Spleen (tissue), 11 donors: ENCODE data around the gene EEF2. TPM values are rescaled to one million over a fixed set of nuclear protein-coding genes. Genes with fewer than 3 reads are reported as not detected.
A peak's percentile ranks its signal among the peaks of the same experiment; 100 is the strongest.

ENCODE experiments used
- DNase-seq: peaks from one replicate; pipeline ENCODE4 v3.0.0-alpha.2; 2020
- H3K27ac ChIP-seq, 8 donors: fragments of 200-600 bp; sonication (generic) in 7 of 8; 1 replicate in 4 of 8; 2 replicates in 4 of 8; pipeline versions ENCODE4 v1.5.0 to v1.8.0; 2016 to 2021; ENCODE audit warnings: inconsistent platforms in 4 of 8, mild to moderate bottlenecking in 4 of 8, moderate library complexity in 1 of 8
- H3K27me3 ChIP-seq, 7 donors: fragments of 200-600 bp; sonication (generic) in 6 of 7; replicated peaks in 1 of 7; 1 replicate in 4 of 7; 2 replicates in 3 of 7; pipeline versions ENCODE4 v1.5.0 to v1.8.0; 2016 to 2021; ENCODE audit warnings: inconsistent platforms in 3 of 7, mild to moderate bottlenecking in 1 of 7
- H3K36me3 ChIP-seq, 6 donors: fragments of 200-600 bp; sonication (generic) in 5 of 6; 1 replicate in 4 of 6; 2 replicates in 2 of 6; pipeline versions ENCODE4 v1.5.0 to v1.8.0; 2016 to 2021; ENCODE audit warnings: inconsistent platforms in 2 of 6
- H3K4me1 ChIP-seq, 6 donors: fragments of 200-600 bp; sonication (generic) in 5 of 6; 1 replicate in 3 of 6; 2 replicates in 3 of 6; pipeline versions ENCODE4 v1.5.0 to v1.8.0; 2016 to 2021; ENCODE audit warnings: inconsistent platforms in 3 of 6
- H3K4me3 ChIP-seq, 8 donors: fragments of 200-600 bp; sonication (generic) in 7 of 8; 1 replicate in 4 of 8; 2 replicates in 4 of 8; pipeline versions ENCODE4 v1.5.0 to v1.8.0; 2016 to 2021; ENCODE audit warnings: inconsistent platforms in 4 of 8, mild to moderate bottlenecking in 4 of 8, moderate library complexity in 2 of 8
- H3K9me3 ChIP-seq, 8 donors: fragments of 200-600 bp; sonication (generic) in 7 of 8; 1 replicate in 4 of 8; 2 replicates in 4 of 8; pipeline versions ENCODE4 v1.5.0 to v1.8.0; 2016 to 2021; ENCODE audit warnings: inconsistent platforms in 4 of 8
- POLR2A ChIP-seq, 3 donors: fragments of 450-650 bp; IDR thresholded peaks; one replicate each; pipeline ENCODE4 v1.5.1; 2017; ENCODE audit warnings: antibody characterized with exemption in 3 of 3, mild to moderate bottlenecking in 1 of 3
- POLR2AphosphoS5 ChIP-seq, 3 donors: sonication (generic); formaldehyde crosslinking; IDR thresholded peaks; one replicate each; pipeline ENCODE4 v1.5.1; 2017; ENCODE audit warnings: antibody characterized with exemption in 3 of 3
- WGBS, 5 donors: extraction: QIAGEN DNeasy Blood & Tissue Kit in 3 of 5; methylation state at CpG; one replicate each; pipeline versions ENCODE4 v1.1.5 to v1.1.7; 2013 to 2018; 5-methylcytosine and 5-hydroxymethylcytosine counted together
- intact Hi-C: fragments of 100-400 bp; cut with DNase I; formaldehyde crosslinking; loops from one replicate; pipeline ENCODE4 v1.15.0; 2023; ENCODE audit warnings: low total_unique reads
- polyA plus RNA-seq, 3 donors: library from polyadenylated mRNA; stranded (reverse); fragments of 200-250 nt; gene quantifications; one replicate each; pipeline ENCODE4 v1.2.1, GENCODE V29; 2013
- total RNA-seq, 7 donors: library from RNA; depleted of rRNA in 3 of 7; stranded (reverse); fragments of >200 nt in 3 of 7; fragmentation: NEBNext Ultra II Directional in 4 of 7; extraction: Animal tissue kit (Norgen Biotek cat#: 25700) in 4 of 7; gene quantifications; one replicate each; pipeline versions ENCODE4 v1.1.0 to v1.2.1, GENCODE V29; 2016 to 2021
- TF ChIP-seq, protein P1 (sequence below), 11 experiments: fragments of 200-600 bp in 7 of 11; fragments of 450-650 bp in 4 of 11; sonication (generic) in 4 of 11; IDR thresholded peaks in 8 of 11; conservative IDR thresholded peaks in 3 of 11; 1 replicate in 7 of 11; 2 replicates in 4 of 11; pipeline versions ENCODE4 v1.4.0 to v1.8.0; 2016 to 2021; ENCODE audit warnings: antibody characterized with exemption in 11 of 11, inconsistent platforms in 4 of 11, mild to moderate bottlenecking in 1 of 11
- donor health status: healthy with polysubstance abuse.
- donor health status: DM: no; HTN: no; CAD: no; lungs with moderate emphysema.
- donor health status: DM: no; HTN: no; CAD: no.
- donor health status: Bipolar disorder and iron deficiency.
- donor health status: healthy.
- donor health status: DM: no; HTN: no; CAD: no.
- donor health status: DM: yes; HTN: yes; CAD: no.

Gene EEF2
- total and polyA plus RNA-seq, 10 donors, result 565 to 1,961 (median 1,262) TPM

DNA sequence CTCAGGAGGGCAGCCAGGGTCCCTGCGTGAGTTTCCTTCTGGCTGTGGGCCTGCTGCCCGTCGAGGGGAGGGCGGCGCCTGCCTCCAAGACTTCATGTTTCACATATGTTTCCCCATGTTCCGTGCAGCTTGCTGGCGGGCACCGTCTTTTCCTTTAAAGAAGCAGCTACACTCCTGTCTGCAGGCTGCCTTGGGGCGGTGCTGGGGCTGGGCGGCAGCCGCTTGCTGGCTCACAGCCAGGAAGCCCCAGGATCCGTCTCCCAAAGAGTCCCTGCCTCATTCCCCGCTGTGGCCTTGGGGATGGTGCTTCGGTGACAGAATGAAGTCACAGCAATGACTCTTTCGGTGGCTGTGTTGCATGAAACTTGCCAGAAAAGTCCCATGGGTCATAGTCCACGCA is 47.2 kb upstream of the EEF2 start:
- Histone ChIP-seq H3K27me3 (no peaks in the 10 kb centered on the region), H3K36me3 (peaks cover 0 to 95% (median 68%) of the 10 kb centered on the region in 6 donors), H3K27ac (no peak overlapping the region), H3K4me3 (no peak overlapping the region), H3K9me3 (no peaks in the 10 kb centered on the region), H3K4me1 (peaks cover 0 to 4% (median 0%) of the 10 kb centered on the region in 6 donors)
- 83 to 94% (median 85%) methylated on average over 10 to 16 of the region's 16 CpGs for WGBS, 5 donors
- DNase-seq, result no peak
- TF ChIP-seq POLR2A (IDR thresholded peaks at IDR 0.05) (no peak), POLR2AphosphoS5 (IDR thresholded peaks at IDR 0.05) (peak in 1 of 3 donors; percentile 6)
- TF ChIP-seq, protein P1, sequence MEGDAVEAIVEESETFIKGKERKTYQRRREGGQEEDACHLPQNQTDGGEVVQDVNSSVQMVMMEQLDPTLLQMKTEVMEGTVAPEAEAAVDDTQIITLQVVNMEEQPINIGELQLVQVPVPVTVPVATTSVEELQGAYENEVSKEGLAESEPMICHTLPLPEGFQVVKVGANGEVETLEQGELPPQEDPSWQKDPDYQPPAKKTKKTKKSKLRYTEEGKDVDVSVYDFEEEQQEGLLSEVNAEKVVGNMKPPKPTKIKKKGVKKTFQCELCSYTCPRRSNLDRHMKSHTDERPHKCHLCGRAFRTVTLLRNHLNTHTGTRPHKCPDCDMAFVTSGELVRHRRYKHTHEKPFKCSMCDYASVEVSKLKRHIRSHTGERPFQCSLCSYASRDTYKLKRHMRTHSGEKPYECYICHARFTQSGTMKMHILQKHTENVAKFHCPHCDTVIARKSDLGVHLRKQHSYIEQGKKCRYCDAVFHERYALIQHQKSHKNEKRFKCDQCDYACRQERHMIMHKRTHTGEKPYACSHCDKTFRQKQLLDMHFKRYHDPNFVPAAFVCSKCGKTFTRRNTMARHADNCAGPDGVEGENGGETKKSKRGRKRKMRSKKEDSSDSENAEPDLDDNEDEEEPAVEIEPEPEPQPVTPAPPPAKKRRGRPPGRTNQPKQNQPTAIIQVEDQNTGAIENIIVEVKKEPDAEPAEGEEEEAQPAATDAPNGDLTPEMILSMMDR (IDR thresholded peaks at IDR 0.05 in 8 of 11, conservative IDR thresholded peaks at IDR 0.05 in 3 of 11), result no peak
- intact Hi-C loops, result no loop called here

DNA sequence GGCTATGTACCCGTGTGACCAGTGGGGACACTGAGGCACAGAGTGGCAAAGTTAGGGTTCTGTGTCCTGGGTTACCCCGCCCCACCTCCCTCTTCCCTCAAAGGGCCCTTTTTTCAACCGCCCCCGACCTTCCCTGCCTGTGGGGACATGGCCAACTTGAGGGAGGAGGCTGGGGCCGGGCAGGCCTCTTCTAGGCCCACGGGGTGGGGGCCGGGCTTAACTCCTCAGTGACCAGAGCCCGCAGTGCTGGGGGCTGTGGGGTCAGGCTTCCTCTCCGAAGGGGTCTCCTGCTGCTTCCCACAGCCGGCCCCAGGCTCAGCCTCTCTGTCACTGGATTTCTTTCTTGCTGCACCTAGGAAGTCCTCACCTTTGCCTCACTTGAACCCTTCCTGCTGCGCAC is 46.2 kb upstream of the EEF2 start:
- 81 to 91% (median 90%) methylated on average over 10 to 11 of the region's 11 CpGs for WGBS, 5 donors
- DNase-seq, result no peak
- intact Hi-C loops, result no loop called here
- H3K9me3 ChIP-seq, result no peaks in the 10 kb centered on the region
- peaks cover 0 to 95% (median 60%) of the 10 kb centered on the region in 6 donors for H3K36me3 ChIP-seq
- peaks cover 0 to 4% (median 0%) of the 10 kb centered on the region in 6 donors for H3K4me1 ChIP-seq
- H3K27me3 ChIP-seq, result no peaks in the 10 kb centered on the region
- TF ChIP-seq POLR2AphosphoS5 (IDR thresholded peaks at IDR 0.05) (peak in 1 of 3 donors; percentile 4), POLR2A (IDR thresholded peaks at IDR 0.05) (no peak)
- H3K27ac ChIP-seq, result no peak overlapping the region
- H3K4me3 ChIP-seq, result no peak overlapping the region

DNA sequence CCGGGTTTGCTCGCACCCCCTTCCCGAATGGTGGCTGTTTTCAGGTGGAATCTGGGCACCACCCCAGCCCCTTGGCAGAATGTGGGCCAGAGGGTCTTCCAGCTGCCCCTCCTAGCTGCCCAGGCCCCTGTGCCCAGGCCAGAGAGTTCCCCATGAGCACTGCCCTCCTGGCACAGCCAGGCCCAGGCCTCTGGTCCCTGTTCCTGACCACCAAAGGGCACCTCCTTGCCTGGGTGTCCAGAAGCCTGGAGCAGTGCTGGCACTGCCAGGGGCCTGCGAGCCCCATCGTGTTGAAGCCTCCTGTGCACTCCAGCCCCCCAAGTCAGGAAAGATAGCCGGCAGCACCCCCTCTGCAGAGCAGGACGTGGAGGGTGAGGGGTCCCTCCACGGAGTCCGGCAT is 45.7 kb upstream of the EEF2 start:
- WGBS, 5 donors, result 77 to 90% (median 85%) methylated on average over 3 to 9 of the region's 9 CpGs
- TF ChIP-seq POLR2AphosphoS5 (IDR thresholded peaks at IDR 0.05) (peak in 1 of 3 donors; percentile 24), POLR2A (IDR thresholded peaks at IDR 0.05) (no peak)

DNA sequence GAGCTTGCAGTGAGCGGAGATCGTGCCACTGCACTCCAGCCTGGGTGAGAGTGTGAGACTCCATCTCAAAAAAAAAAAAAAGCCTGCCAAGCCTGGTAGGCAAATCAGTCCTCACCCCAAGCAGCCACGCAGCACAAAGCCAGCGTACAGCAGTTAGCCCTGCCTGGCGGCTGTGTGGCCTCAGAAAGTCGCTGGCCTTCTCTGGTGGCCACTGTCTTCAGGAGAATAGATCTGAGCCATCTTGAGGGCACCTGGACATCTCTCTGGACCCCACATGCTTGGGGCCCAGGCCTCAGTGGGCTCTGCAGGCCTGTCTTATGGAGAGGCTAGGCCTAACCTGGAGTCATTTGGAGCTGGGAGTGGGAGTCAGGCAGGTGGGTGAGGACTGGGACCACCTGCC is 45.3 kb upstream of the EEF2 start:
- Histone ChIP-seq H3K36me3 (peaks cover 0 to 100% (median 61%) of the 10 kb centered on the region in 6 donors), H3K4me1 (peaks cover 0 to 4% (median 0%) of the 10 kb centered on the region in 6 donors), H3K4me3 (no peak overlapping the region), H3K9me3 (no peaks in the 10 kb centered on the region), H3K27me3 (no peaks in the 10 kb centered on the region), H3K27ac (no peak overlapping the region)
- no peak for DNase-seq
- intact Hi-C loops, result no loop called here
- TF ChIP-seq, protein P1 (IDR thresholded peaks at IDR 0.05 in 8 of 11, conservative IDR thresholded peaks at IDR 0.05 in 3 of 11), result no peak
- TF ChIP-seq POLR2A (IDR thresholded peaks at IDR 0.05), result no peak
- TF ChIP-seq POLR2AphosphoS5 (IDR thresholded peaks at IDR 0.05), result no peak
- WGBS, 5 donors, result 95 to 99% (median 95%) methylated on average over 6 of the region's 6 CpGs

More for the DNA sequence above, 45.7 kb upstream of the EEF2 start:
- peaks cover 0 to 4% (median 0%) of the 10 kb centered on the region in 6 donors for H3K4me1 ChIP-seq
- no peak overlapping the region for H3K27ac ChIP-seq
- H3K4me3 ChIP-seq, result no peak overlapping the region
- H3K27me3 ChIP-seq, result no peaks in the 10 kb centered on the region
- intact Hi-C loops, result no loop called here
- H3K36me3 ChIP-seq, result peaks cover 0 to 97% (median 60%) of the 10 kb centered on the region in 6 donors
- DNase-seq, result no peak
- no peaks in the 10 kb centered on the region for H3K9me3 ChIP-seq

DNA sequence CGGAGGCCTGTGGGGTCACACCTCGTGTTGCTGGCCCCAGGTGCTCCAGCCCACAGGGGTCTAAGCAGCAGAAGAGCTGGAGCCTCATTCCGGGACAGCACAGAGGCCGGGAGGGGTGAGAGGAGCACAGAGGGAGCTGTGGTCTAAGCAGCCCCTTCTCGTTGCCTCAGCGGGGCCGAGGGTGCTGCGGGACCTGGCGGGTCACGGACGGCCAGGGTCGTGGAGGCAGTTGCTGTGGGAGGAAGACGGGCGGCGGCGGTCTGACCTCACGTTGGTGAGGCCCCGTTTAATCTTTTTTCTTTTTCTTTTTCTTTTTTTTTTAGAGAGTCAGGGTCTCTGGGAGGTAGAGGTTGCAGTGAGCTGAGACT is 44.0 kb upstream of the EEF2 start:
- H3K36me3 ChIP-seq, result peaks cover 0 to 100% (median 61%) of the 10 kb centered on the region in 6 donors
- no peak overlapping the region for H3K4me3 ChIP-seq
- peaks cover 0 to 3% (median 0%) of the 10 kb centered on the region in 6 donors for H3K4me1 ChIP-seq
- no peaks in the 10 kb centered on the region for H3K27me3 ChIP-seq
- H3K27ac ChIP-seq, result no peak overlapping the region
- intact Hi-C loops, result no loop called here
- H3K9me3 ChIP-seq, result no peaks in the 10 kb centered on the region
- TF ChIP-seq, protein P1 (IDR thresholded peaks at IDR 0.05 in 8 of 11, conservative IDR thresholded peaks at IDR 0.05 in 3 of 11), result no peak
- TF ChIP-seq POLR2AphosphoS5 (IDR thresholded peaks at IDR 0.05), result peak in 2 of 3 donors; percentile 32 to 64
- no peak for DNase-seq
- 90 to 97% (median 94%) methylated on average over 18 of the region's 18 CpGs for WGBS, 5 donors
